NK-92 (cell line): Measurements from ENCODE around the gene FOXD4L6.
"Not testable (repeated sequence)": the region's sequence is repeated elsewhere in the genome, so short reads cannot be mapped to it uniquely, and the experiment has no call there.

Experiments used
- DNase-seq: peaks from one replicate; lab custom pipeline; 2025; ENCODE audit not compliant: unreplicated experiment; lab: John Stamatoyannopoulos, UW

Gene FOXD4L6

DNA sequence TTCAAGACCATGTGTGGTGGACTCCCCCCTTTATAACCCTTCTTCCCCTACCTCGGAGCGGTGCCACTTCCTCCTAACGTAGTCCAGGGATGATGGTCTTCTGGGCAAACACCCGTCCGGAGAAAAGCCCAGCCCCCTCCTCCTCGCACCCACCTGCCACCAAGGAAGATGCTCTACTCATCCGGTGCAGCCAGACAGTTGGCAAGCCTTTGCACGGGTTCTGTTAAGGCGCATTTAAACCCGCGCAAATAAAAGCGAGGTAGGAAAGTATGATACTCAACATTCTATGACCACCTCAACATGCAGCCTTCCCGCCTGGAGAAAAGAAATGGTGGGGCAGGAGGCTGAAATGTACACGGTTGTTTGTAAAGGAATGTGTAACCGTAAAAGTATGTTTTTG, at the start of gene FOXD4L6:
TSS of gene FOXD4L6 (minus strand) at position 101 of the 400 bp plus-strand sequence. CDS start 298 bp downstream, outside the sequence.
- not testable (repeated sequence) for DNase-seq

- DNase-seq: not testable (repeated sequence)
Measured at GRCh38 chr9:41174994-41175393, 46.5 kb upstream of the FOXD4L6 start.

GRCh38 chr9:41150116-41150515, 21.6 kb upstream of the FOXD4L6 start:
- not testable (repeated sequence) for DNase-seq

DNA sequence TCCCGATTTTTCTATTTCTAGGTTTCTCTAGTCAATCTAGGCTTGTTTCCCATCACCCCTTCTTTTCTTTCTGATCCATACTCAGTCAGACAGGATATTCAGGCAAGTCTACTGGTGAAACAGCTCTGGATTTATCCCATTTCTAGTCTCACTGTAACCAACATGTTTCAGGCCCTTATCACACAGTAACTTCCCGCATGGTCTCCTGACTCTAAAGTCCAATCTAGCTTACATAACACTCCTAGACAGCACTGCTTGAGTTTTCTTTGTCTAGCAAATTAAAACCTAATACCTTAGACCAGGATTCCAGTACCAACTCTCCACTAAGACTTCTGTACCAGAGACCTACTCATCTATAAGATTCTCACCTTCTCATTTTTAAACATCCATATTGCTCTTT, 13.4 kb upstream of the FOXD4L6 start:
- not testable (repeated sequence) for DNase-seq

GRCh38 chr9:41126746-41127446, 1.6 kb downstream of the FOXD4L6 start:
- DNase-seq: not testable (repeated sequence)

GRCh38 chr9:41125936-41126335, 2.5 kb downstream of the FOXD4L6 start:
- DNase-seq: not testable (repeated sequence)

GRCh38 chr9:41125109-41125658, 3.3 kb downstream of the FOXD4L6 start:
- DNase-seq: not testable (repeated sequence)

GRCh38 chr9:41124250-41125108, 4.0 kb downstream of the FOXD4L6 start:
- not testable (repeated sequence) for DNase-seq

GRCh38 chr9:41123812-41124211, 4.7 kb downstream of the FOXD4L6 start:
- not testable (repeated sequence) for DNase-seq

- DNase-seq: not testable (repeated sequence)
Measured at GRCh38 chr9:41123396-41123795, 5.1 kb downstream of the FOXD4L6 start.

- not testable (repeated sequence) for DNase-seq
Measured at GRCh38 chr9:41120696-41121095, 7.8 kb downstream of the FOXD4L6 start.

- not testable (repeated sequence) for DNase-seq
Measured at GRCh38 chr9:41119719-41120118, 8.8 kb downstream of the FOXD4L6 start.

DNA sequence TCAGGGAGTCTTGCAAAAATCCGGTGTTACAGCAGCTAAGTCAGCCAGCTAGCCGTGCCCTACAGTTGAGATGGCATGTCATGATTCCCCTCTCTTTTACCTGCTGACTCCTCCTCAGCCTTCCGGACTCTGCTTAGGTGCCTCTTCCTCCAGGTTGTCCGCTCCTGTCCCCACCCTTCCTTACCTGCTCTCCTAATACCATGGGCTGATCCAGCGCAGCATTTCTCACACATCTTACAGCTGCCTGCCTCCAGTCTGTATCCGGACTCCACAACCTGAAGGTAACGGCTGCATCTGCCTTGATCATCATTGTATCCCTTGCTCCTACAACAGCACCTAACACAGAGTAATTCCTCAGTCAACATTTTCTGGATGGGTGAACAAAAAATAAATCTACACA, 9.2 kb downstream of the FOXD4L6 start:
- DNase-seq: not testable (repeated sequence)

GRCh38 chr9:41113348-41113747, 15.1 kb downstream of the FOXD4L6 start:
- DNase-seq: not testable (repeated sequence)

DNA sequence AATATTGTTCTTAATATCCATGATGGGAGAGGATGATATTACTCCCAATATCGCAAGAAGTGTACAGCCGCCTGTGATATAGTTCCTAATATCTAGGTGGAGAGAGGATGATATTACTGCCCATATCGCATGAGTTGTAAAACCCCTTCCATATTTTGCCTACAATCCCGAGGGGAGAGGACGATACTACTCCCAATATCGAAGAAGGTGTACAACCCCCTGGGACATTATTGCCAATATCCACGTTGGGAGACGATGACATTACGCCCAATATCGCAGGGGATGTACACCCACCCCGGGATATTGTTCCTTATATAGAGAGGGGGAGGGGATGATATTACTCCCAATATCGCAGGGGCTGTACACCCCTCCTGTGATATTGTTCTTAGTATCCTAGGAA, 17.1 kb downstream of the FOXD4L6 start:
- not testable (repeated sequence) for DNase-seq

GRCh38 chr9:41110913-41111312, 17.6 kb downstream of the FOXD4L6 start:
- DNase-seq: not testable (repeated sequence)

- DNase-seq: not testable (repeated sequence)
Measured at GRCh38 chr9:41109253-41109652, 19.2 kb downstream of the FOXD4L6 start.

- not testable (repeated sequence) for DNase-seq
Measured at GRCh38 chr9:41108816-41109215, 19.7 kb downstream of the FOXD4L6 start.

GRCh38 chr9:41106472-41107116, 21.9 kb downstream of the FOXD4L6 start:
- not testable (repeated sequence) for DNase-seq

DNA sequence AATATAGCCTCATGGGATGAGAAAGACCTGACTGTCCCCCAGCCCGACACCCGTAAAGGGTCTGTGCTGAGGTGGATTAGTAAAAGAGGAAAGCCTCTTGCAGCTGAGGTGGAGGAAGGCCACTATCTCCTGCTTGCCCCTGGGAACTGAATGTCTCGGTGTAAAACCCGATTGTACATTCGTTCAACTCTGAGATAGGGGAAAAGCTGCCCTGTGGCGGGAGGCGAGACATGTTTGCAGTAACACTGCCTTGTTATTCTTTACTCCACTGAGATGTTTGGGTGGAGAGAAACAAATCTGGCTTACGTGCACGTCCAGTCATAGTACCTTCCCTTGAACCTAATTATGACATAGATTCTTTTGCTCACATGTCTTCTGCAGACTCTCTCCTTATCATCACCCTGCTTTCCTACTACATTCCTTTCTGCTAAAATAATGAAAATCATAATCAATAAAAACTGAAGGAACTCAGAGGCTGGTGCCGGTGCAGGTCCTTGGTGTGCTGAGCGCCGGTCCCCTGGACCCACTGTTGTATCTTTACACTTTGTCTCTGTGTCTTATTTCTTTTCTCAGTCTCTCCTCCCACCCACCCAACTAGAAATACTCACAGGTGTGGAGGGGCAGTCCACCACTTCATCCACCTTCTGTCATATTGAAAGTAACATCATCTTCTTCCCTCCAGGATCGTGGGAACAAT, 22.8 kb downstream of the FOXD4L6 start:
- not testable (repeated sequence) for DNase-seq
